HL-60 (cell line): ENCODE results near the gene CPED1.

ENCODE experiments used
- CTCF ChIP-seq: IDR thresholded peaks from one replicate; pipeline ENCODE4 v1.5.1; 2011; ENCODE audit warnings: low read length, control low read depth, inconsistent platforms; ENCODE audit not compliant: insufficient read depth
- REST ChIP-seq: IDR thresholded peaks from 2 replicates; pipeline ENCODE4 v1.6.1; 2012; ENCODE audit warnings: low read depth; ENCODE audit not compliant: insufficient replicate concordance

- TF ChIP-seq CTCF, result no peak
- TF ChIP-seq REST, result no peak
These were observed 342.5 kb downstream of the CPED1 start for GRCh38 chr7:121331048-121331447.
